Stimulated activated naive CD8-positive, alpha-beta T cell treated with anti-CD3 and anti-CD28 coated beads, Interleukin-15, Interleukin-2, amounts not matched to agents 100 U/mL and 50 U/mL, for 24 hours (primary cell): ENCODE data around the gene ZGPAT.
"Not testable (repeated sequence)": the region's sequence is repeated elsewhere in the genome, so short reads cannot be mapped to it uniquely, and the experiment has no call there.

Source experiments
- ATAC-seq: fragments of 150-1000 bp; cut with Tn5 transposase; one replicate; pipeline ENCODE4 v1.10.0; 2021
- DNase-seq: peaks from one replicate; pipeline ENCODE4 v3.0.0; 2021

Gene ZGPAT

DNA sequence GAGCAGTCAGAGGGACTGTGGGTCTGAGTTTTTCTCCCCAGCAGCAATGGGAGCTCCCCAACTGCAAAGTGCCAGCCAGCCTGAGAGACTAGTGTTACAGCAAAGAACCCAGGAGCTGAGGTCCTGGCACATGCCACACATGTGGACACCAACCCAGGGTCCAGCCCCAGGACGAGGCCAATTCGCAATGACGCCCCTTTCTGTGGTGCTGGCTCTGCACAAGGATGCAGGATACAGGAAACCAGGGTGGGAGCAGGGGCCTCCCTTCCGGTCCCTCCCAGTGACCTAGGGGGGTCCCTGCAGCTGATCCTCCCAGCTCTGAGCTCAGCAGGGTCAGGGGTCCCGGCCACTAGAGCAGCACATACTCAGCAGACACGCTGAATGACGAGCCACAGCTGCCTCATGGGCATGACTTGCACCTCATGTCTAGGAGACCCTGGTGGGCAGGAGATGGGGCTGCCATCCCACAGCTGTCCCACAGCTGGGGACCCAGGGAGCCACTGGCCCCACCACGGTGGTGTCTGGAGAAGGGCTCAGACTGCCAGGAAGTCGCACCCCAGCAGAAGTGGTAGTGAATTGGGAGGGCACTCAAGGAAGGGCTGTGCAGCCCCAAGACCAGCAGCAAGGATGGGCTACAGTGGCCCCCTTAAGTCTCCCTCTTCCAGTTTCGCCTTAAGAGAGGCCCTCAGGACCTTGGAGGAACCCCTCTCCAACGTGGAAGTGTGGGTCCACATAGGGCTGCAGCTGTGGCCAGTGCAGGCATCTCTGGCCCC is 3.7 kb upstream of the ZGPAT start:
- no peak for DNase-seq
- ATAC-seq: no peak

DNA sequence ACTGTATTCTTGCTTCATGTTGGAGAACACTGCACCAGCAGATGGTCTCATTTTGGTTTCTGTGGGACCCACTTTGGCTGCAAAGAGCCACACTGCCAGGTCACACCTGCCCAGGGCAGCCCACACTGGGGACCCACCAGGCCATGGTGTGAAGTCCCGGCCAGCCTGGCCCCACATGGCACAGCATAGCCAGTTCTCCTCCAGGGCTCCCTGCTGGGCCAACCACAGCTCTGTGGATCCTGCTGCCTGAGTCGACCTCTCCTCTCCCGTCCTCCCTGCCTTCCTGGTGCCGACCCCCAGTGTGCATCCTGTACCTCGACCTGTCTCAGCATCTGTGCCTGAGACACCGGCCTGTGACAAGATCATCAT is 3.1 kb upstream of the ZGPAT start:
- ATAC-seq: no peak
- DNase-seq: no peak

DNA sequence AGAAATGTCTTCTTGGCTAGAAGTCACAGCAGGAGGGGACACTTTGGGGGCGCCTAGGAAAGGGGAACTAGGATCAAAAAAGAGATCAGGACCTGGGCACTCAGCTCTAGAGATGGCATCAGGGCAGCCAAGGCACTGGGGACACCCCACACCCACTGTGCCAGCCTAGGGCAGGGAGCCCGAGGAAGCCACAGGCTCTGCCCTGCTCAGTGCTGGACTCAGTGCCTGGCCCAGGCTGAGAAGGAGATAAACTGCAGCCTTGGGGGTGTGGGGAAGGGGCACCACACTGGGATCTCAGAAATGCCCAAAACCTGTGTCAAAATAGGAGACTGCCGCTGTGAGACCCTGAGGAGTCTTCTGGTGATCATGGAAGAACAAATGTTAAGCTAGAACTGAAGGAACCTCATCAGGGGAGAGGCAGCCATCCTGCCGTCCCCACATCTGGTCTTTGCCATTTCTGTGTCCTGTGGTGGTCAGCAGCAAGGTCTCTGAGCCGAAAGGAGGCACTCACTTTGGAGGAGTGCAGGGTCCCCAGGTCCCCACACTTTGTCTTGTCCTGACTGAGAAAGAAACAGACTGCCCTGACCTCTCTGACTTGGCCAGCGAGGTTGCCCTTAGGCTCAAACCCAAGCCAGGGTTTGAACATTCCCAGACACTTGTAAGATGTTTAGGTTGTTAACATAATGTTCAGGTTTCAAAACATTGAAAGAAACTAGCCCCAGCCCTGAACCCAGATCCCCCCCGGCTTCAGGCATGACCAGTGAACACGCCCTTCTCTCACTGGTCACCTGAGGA is 2.4 kb upstream of the ZGPAT start:
- DNase-seq (no peak), ATAC-seq (no peak)

DNA sequence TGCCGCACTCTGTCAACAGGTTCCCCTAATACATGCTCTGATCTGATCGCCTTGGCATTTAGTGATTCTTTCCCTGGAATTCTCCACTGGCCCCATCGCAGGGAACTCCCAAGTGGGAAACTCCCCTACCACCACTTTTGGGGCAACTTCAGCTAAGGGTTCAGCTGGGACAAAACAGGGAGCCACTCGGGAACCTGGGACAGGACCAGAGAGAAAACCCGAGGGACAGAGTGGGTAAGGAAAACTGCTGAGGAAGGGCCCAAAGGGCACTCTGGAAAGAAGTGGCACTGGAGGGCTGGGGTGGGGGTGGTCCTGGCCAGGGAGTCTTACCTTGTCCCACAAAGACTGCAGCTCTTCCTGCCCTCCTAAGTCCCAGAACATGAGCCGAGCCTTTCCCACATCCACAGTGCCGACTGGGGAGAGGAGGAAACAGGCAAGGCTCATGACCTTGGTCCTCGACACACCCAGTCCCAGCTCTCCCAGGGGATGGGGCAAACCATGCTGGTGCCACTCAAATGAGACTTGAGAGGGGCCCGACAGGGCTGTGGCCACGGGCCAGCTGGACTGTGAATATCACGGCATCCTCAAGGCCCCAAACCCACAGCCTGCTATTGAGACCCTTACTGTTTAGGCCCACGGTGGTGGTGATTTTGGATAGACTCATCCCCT is 1.7 kb upstream of the ZGPAT start:
- no peak for DNase-seq
- no peak for ATAC-seq

DNA sequence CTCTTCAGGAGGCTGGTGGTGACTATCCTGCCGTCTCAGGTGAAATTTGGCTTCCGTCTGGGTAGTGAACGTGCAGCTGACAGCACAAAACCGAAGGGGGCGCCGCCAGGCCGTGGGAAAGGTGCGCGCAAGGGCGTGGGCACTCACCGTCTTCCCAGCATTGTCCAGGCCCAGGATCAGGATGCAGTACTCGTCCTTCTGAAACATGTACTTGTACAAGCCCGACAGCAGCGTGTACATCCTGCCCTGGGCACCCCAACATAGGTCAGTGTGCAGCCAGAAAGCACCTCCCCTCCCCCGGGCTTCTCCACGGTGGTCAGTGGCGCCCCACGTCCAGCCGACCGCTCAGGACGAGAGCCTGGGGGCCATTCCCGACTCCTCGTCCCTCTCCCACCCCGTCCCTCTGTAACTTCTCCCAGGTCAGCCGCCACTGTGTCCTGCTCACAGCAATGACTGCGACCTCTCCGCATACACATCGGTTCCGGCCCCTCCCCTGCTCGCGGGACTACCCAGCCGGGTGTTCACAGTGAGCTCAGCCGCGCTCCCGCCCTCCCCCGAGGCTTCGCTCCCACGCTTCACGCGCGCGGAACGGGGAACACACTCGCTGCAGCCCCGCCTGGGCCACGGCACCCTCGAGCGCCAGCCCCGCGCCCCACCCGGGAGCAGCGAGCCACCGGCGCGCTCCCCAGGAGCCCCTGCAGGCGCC is 834 bp upstream of the ZGPAT start:
- peak; percentile 50 for ATAC-seq
- DNase-seq: peak; percentile 70

DNA sequence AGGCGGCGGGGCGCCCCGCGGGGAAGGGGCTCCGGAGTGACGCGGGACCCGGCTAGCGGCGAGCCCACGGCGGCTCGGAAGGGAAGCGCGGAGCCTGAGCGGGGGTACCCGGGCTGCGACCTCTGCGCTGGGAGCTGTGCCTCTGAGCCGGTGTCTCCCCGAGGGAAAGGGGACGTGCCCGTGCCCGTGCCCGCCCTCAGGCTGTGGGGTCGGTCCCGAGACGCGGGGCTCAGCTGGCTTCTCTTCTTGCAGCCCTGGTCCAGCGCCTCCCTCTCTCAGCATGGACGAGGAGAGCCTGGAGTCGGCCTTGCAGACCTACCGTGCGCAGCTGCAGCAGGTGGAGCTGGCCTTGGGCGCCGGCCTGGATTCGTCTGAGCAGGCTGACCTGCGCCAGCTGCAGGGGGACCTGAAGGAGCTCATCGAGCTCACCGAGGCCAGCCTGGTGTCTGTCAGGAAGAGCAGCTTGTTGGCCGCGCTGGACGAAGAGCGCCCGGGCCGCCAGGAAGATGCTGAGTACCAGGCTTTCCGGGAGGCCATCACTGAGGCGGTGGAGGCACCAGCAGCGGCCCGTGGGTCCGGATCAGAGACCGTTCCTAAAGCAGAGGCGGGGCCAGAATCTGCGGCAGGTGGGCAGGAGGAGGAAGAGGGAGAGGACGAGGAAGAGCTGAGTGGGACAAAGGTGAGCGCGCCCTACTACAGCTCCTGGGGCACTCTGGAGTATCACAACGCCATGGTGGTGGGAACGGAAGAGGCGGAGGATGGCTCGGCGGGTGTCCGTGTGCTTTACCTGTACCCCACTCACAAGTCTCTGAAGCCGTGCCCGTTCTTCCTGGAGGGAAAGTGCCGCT is 686 bp downstream of the ZGPAT start:
- ATAC-seq (no peak), DNase-seq (peak; percentile 17)

DNA sequence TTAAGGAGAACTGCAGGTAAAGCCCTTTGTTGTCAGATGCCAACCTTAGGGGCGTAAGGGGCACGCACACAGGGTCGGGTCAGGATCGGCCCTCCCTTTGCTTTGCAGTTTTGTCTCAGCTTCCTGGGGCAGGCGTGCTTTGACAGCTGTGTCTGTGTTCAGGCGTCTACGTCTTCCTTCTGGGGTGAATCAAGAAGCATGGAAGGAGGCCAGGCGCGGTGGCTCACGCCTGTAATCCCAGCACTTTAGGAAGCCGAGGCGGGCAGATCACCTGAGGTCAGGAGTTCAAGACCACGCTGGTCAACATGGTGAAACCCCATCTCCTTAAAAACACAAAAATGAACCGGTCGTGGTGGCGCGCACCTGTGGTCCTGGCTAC is 1.3 kb downstream of the ZGPAT start:
- no peak for ATAC-seq
- DNase-seq: peak; percentile 7

DNA sequence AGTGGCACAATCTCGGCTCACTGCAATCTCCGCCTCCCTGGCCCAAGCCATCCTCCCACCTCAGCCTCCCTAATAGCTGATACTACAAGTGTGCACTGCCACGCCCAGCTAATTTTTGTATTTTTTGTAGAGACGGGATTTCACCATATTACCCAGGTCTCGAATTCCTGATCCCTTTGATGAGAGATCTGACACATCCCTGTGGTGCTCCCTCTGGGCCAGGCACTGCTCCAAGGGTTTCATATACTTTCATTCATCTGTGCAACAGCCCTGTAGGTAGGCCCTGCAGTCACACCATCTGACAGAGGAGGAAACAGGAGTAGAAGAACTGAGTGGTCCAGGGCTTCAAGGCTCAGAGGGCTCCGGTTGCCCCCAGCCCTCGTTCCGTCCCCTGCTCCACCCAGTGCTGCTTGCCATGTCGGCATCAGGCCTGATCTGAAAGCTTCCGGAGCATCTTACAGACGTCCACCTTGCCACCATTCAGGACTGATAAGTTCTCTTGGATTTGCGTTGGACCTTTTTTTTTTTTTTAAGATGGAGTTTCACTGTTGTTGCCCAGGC is 3.3 kb downstream of the ZGPAT start:
- no peak for DNase-seq
- ATAC-seq: no peak

DNA sequence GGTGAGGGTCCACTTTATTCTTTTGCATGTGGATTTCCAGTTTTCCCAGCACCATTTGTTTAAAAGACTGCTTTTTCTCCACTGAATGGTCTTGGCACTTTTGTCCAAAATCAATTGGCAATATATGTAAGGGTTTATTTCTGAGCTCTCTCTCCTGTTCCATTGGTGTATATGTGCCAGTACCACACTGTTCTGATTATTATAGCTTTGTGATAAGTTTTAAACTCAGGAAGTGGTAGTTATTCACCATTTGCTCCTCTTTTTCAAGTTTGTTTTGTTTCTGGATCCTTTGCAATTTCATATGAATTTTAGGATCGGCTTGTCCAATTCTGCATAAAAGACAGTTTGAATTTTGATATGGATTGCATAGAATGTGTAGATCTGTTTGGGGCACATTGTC is 4.4 kb downstream of the ZGPAT start:
- DNase-seq: no peak
- no peak for ATAC-seq

DNA sequence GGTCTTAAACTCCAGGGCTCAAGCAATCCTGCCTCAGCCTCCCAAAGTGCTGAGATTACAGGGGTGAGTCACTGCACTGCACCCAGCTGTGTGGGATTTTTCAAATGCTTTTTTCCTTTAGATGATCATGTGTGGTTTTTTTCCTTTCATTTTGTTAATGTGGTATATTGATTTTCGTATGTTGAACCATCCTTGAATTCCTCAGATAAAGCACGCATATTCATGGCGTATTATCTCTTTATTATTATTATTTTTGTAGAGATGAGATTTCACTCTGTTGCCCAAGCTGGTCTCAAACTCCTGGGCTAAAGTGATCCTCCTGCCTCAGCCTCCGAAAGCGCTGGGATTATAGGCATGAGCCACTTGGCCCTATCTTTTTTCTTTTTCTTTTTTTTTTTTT is 7.0 kb downstream of the ZGPAT start:
- DNase-seq (no peak), ATAC-seq (no peak)

DNA sequence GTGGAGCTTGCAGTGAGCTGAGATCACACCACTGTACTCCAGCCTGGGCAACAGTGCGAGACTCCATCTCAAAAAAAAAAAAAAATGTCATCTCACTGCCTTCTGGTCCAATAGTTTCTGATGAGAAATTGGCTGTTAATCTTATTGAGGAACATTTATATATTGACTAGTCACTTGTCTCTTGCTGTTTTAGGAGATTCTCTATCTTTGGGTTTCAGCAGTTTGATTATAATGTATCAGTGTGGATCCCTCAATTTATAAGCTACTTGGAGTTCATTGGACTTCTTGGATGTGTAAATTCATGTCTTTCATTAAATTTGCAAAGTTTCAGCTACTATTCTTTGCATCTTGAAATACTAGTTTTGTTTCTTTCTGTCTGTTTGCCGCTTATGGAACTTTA is 11.2 kb downstream of the ZGPAT start:
- DNase-seq (no peak), ATAC-seq (no peak)

DNA sequence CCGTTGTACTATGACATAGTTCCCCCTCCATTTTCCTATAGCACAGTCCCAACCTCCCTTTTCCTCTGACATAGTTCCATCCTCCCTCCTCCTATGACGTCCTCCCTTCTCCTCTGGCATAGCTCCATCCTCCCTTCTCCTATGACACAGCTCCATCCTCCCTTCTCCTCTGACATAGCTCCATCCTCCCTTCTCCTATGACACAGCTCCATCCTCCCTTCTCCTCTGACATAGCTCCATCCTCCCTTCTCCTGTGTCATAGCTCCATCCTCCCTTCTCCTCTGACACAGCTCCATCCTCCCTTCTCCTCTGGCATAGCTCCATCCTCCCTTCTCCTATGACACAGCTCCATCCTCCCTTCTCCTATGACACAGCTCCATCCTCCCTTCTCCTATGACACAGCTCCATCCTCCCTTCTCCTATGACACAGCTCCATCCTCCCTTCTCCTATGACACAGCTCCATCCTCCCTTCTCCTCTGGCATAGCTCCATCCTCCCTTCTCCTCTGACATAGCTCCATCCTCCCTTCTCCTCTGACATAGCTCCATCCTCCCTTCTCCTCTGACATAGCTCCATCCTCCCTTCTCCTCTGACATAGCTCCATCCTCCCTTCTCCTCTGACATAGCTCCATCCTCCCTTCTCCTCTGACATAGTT is 15.3 kb downstream of the ZGPAT start:
- ATAC-seq, DNase-seq: not testable (repeated sequence)

DNA sequence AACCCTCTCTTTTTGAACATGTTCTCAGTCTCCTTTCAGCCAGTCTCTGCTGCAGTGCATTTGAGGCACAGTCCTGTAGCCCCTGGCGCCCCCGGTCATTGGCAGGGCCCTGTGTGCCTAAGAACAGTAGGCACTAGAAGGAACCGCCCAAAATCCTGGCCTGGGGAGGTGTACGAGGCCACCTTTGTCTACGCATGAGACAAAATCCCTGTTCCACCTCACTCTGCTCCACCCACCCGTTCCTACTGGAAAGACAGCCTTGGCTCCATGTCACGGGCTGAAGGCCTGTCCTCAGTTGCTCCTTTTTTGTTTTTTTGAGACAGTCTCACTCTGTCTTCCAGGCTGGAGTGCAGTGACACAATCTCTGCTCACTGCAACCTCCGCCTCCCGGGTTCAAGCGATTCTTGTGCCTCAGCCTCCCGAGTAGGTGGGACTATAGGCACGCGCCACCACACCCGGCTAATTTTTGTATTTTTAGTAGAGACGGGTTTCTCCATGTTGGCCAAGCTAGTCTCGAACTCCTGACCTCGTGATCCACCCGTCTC is 22.4 kb downstream of the ZGPAT start:
- not testable (repeated sequence) for ATAC-seq

DNA sequence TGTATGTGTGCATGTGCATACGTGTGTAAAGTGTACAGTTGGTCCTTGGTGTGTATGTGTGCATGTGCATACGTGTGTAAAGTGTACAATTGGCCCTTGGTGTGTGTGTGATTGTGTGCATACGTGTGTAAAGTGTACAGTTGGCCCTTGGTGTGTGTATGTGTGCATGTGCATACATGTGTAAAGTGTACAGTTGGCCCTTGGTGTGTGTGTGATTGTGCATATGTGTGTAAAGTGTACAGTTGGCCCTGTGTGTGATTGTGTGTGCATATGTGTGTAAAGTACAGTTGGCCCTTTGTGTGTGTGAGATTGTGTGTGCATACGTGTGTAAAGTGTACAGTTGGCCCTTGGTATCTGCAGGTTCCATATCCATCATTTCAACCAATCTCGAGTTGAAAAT is 23.6 kb downstream of the ZGPAT start:
- DNase-seq (no peak), ATAC-seq (no peak)

More for the DNA sequence above, 22.4 kb downstream of the ZGPAT start:
- DNase-seq: not testable (repeated sequence)

DNA sequence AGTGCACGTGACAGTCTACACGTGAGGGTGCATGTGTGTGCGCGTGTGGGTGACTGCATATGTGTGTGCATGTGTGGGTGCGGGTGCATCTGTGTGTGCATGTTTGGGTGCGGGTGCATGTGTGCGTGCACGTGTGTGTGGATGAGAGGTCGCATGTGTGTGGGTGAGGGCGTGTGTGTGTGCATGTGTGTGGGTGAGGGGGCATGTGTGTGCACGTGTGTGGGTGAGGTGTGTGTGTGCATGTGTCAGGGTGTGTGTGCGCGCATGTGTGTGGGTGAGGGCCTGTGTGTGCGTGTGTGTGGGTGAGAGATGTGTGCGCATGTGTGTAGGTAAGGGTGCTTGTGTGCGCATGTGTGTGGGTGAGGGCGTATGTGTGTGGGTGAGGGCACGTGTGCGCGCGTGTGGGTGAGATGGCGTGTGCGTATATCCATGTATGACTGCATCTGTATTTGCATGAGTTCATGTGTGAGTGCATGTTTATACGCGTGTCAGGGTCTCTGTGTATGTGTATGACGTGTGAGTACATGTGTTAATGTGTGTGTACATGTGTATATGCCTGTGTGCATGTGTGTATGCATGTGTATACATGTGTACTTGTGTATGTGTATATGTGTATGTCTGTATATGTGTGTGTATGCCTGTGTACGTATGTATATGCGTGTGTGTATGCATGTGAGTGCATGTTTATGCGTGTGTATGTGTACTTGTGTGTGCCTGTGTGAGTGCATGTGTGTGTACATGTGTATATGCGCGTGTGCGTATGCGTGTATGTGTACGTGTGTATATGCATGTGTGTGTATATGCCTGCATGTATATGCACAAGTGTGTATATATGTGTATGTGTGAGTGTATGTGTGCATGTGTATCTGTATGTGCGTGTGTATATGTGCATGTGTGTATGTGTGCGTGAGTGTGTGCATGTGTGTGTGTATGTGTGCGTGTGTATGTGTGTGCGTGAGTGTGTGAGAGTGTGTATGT is 24.6 kb downstream of the ZGPAT start:
- ATAC-seq (no peak), DNase-seq (no peak)

DNA sequence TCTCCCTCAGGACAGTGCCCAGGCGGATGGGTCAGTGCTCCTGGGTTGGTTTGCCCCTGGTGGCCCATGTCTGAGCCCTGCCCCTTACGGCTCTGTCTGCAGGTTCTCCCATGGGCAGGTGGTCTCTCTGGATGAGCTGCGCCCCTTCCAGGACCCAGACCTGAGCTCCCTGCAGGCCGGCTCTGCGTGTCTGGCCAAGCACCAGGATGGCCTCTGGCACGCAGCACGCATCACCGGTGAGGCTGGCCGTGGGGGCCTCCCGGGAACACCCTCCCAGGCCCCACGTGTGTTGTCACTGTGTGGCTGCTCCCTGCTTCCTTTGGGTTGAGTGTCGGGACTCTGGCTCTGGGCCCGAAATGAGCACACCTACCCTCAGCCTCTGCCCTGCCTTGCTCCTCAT is 25.3 kb downstream of the ZGPAT start:
- ATAC-seq (no peak), DNase-seq (no peak)

DNA sequence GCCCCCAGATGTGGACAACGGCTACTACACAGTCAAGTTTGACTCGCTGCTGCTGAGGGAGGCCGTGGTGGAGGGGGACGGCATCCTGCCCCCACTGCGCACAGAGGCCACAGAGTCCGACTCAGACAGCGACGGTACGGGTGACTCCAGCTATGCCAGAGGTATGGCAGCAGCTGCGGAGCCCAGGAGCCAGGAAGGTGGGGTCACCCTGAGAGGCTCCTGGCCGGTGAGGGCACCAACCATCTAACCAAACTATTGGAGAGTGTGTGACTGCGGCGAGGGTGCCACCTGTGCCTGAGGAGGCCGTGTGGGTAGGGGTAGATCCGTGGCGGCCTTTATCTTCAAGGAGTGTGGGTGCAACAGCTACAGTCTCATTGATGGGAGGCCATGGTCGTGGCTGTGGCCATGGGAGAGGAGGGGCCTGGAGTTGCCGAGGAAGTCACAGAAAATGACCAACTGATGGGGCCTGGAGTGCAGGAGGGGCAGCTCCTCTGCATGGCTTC is 25.8 kb downstream of the ZGPAT start:
- DNase-seq (no peak), ATAC-seq (no peak)

DNA sequence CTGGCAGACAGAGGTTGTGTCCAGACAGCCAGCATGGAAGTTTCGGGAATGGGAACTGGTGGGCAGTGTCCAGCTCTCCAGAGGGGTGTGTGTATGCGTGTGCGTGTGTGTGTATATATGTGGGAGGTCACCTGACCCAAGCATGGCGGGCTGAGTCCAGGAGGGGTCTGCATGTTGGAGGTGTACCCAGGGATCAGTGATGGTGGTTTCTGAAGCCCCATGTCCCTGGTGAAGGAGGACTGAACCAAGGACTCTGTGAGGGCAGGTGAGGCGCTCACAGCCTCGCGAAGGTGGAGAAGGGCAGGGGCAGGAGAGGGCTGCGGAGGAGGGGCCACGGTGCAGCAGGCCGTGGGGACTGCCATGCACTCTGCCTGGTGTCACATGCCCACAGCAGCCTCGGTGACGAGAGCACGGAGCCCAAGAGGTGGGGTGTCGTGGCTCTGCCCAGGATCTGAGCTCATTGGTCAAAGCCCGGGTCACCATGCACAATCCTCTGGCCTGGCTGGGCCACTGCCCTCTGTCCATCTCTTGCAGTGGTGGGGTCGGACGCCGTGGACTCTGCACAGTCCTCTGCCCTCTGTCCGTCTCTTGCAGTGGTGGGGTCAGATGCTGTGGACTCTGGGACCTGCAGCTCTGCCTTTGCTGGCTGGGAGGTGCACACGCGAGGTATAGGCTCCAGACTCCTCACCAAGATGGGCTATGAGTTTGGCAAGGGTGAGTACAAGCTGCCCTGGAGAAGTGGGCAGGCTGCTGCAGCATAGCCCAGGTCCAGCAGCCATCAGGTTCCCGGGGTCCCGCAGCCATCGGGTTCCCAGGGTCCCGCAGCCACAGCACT is 26.5 kb downstream of the ZGPAT start:
- ATAC-seq: no peak

More for the DNA sequence above, 26.5 kb downstream of the ZGPAT start:
- DNase-seq: no peak
